ENCODE measurements around the gene RGS10.
"Not testable (repeated sequence)": the region's sequence is repeated elsewhere in the genome, so short reads cannot be mapped to it uniquely, and the experiment has no call there.

The RGS10 gene, protein sequence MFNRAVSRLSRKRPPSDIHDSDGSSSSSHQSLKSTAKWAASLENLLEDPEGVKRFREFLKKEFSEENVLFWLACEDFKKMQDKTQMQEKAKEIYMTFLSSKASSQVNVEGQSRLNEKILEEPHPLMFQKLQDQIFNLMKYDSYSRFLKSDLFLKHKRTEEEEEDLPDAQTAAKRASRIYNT

DNA sequence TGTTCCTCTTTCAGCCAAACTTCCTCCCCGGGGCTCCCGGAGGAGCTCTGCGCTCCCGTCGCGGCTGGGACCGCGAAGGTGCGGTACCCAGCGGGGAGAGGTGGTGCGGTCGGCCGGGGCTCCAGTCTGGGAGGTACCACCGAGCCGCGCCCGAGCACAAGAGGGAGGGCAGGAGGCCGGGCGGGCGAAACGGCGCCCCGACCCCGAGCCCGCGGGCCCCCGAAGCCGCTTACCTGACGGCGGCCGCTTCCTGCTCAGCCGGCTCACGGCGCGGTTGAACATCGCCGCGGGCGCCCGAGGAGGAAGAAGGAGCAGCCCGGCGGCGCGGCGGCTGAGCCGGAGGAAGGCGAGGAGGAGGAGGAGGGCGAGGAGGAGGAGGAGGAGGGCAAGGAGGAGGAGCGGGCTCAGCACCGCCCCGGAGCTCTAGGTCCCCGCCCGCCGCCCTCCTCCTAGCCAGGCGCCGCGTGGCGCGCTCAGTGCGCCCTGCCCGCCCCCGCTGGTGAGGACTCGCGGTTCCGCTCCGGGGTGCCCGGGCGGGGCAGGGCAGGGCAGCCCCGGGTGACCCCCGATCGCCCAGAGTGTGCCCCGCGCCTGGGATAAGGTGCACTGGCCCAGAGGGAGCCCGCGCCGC, at the start of gene RGS10:
TSS of gene RGS10 (minus strand) at position 363 of the 631 bp plus-strand sequence. CDS start at position 282, 81 bp downstream.
- peak; percentile 90 for DNase-seq

DNA sequence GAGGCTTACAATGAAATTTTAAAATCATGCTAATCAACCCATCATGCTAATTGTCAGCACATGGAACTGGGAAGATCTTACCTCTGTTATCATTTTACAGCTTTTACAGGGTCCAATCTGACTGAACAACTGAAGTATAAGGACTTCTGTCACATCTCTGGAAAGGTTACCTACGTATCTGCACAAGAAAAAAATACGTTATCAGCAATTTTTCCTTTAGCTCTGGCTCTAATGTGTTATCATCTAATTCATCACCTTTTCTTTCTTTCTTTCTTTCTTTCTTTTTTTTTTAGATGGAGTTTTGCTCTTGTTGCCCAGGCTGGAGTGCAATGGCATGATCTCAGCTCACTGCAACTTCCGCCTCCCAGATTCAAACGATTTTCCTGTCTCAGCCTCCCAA, 45.6 kb upstream of the RGS10 start:
- DNase-seq, result no peak

DNA sequence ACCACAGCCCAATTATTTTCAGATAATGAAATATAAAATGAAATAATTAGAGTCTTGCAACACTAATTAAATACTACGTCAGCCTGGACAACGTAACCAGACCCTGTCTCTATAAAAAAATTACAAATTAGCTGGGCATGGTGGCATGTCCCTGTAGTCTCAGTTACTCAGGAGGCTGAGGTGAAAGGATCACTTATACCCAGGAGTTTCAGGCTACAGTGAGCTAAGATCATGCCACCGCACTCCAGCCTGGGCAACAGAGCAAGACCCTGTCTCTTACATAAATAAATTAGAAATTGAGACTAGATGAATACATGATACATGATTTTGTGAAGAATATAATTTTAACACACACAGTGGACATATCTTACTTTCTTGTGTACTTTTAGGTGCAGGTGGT, 35.8 kb upstream of the RGS10 start:
- no peak for DNase-seq

DNA sequence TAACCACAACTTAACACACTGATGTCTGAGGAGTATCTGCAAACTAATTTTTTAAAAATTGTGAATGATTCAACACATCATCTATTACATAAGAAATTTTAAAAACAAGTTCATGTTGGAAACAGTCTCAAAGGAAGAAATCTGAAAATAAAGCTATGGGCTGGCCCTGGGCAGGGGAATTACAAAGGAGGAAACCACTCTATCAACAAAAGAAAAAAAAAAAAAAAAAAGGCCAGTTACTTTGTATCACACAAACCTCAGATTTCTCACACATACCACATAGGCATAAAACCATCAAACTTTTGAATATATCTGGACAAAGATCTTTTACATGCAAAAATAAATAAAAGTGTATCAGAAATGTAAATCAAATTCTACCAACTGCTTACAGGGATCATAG, 33.5 kb upstream of the RGS10 start:
- DNase-seq, result no peak

DNA sequence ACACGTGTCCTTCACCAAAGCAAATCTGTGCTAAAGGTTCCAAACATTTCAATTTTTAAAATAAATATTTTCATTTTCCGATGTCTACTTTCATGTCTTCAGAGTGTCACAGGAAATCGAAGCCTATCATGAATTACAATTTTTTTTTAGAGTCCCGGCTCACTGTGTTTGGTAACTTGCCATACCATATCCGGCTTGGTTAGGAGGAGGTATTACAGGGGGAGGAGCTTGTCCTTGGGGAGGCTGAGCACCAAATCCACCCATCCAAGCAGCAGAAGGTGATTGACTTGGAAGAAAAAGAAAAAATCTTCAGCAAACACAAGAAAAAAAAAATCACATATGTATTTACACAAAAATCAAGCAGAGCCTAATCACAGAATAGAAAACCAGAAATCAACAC, 33.0 kb upstream of the RGS10 start:
- no peak for DNase-seq

DNA sequence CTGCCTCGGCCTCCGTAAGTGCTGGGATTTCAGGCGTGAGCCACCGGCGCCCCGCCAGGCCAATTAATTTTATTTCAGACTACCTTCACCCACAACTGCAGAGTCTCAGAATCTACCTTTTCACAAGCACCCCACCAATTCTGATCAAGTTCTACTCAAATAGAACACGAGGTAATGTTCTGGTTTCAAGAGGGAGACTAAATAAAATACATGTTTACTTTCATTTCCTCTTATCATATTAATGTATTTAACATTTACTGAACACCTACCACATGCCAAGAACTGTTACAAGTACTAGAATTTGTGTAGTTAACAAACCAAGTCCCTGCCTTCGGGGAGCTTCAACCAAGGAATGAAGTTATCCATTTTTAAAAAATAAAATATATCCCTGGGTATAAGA, 25.5 kb upstream of the RGS10 start:
- no peak for DNase-seq

DNA sequence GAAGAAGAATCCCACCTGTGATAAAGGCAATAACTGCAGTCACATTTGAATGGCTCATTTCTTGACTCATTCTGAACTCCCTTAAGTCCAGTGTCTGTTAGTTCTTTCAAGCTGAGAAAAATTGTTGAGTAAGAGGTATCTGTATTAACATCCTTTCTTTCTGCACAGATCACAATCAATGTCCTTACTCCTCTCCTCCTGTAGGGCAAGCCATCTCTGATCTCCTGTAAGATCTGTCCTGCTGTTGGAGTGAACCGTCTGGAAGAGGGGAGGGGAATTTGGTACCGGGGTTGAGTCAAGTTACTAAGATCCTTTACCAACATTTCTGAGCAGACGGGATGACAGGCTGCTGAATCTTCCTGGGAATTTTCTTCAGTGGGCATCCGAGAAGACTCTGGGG, 19.6 kb upstream of the RGS10 start:
- no peak for DNase-seq

DNA sequence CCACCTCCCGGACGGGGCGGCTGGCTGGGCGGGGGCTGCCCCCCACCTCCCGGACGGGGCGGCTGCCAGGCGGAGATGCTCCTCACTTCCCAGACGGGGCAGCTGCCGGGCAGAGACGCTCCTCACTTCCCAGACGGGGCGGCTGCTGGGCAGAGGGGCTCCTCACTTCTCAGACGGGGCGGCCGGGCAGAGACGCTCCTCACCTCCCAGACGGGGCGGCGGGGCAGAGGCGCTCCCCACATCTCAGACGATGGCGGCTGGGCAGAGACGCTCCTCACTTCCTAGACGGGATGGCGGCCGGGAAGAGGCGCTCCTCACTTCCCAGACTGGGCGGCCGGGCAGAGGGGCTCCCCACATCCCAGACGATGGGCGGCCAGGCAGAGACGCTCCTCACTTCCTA, 17.0 kb upstream of the RGS10 start:
- DNase-seq, result not testable (repeated sequence)

DNA sequence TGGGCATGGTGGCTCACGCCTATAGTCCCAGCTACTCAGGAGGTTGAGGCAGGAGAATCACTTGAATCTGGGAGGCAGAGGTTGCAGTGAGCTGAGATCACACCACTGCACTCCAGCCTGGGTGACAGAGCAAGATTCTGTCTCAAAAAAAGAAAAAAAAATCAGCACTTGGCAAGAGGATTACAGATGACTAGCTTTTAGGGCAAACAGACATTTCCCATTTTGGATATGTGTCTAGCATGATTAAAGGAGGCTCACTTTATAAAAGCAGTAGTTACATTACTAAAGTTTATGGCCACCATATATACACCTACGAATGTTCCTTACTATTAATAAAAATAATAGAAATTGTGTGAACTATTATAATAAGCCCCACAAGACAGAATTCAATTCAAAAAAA, 13.6 kb upstream of the RGS10 start:
- not testable (repeated sequence) for DNase-seq

DNA sequence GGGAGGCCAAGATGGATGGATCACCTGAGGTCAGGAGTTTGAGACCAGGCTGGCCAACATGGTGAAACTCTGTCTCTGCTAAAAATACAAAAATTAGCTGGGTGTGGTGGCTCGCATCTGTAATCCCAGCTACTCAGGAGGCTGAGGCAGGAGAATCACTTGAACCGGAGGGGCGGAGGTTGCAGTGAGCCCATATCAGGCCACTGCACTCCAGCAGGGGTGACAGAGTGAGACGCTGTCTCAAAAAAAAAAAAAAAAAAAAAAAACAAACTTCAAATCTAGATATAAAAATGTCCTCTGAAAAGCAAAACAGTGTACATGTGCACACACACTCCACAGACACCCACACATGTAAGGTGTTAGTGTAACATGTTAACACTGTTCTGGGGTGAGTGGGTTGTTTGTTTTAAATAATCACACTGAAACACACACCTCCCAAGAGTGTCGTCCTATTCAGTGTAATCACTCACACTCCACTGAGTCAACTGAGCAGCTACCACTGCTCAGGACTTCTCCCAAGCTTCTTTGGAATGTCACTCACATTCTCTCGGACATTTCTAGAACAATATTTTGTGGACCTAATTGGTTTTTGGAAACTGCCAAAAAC, 12.8 kb upstream of the RGS10 start:
- no peak for DNase-seq

DNA sequence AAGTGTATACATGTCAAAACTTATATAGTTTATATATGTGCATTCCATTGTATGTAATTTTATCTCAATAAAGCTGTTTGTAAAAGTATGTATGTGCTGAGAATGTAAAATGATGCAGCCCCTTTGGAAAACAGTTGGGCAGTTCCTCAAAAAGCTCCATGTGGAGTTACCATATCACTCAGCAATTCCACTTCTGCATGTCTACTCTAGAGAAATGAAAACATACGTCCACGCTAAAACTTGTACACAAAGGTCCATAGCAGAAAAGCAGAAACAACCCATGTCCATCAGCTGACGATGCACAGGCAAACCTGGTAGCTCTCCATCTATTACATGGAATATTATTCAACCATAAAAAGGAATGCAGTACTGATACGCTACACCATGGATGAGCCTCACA, 8.3 kb upstream of the RGS10 start:
- no peak for DNase-seq

DNA sequence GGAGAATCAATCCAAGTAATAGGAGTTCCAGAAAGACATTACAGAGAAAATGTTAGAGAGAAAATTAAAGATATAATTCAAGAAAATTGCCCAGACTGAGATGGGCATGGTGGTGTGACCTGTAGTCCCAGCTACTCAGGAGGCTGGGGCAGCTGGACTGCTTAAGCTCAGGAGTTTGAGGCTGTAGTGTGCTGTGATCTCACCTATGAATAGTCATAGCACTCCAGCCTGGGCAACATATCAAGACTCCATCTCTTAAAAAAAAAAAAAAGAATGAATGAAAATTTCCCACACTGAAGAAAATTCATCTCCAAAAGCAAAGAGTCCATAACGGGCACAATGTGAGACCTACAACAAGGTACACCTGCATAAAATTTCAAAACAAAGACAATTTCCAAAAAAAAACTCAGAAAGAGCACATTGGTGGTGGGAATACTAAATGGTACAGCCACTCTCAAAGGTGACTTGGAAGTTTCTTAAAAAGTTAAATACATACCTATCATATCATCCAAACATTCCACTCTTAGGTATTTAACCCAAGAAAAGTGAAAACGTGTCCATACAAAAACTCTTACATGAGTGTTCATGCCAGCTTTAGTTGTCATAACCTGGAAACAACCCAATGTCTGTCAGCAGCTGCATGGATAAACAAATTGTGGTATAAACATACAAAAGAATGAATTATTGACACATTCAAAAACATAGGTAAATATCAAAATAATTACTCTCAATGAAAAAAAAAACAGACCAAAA, 6.9 kb upstream of the RGS10 start:
- no peak for DNase-seq

DNA sequence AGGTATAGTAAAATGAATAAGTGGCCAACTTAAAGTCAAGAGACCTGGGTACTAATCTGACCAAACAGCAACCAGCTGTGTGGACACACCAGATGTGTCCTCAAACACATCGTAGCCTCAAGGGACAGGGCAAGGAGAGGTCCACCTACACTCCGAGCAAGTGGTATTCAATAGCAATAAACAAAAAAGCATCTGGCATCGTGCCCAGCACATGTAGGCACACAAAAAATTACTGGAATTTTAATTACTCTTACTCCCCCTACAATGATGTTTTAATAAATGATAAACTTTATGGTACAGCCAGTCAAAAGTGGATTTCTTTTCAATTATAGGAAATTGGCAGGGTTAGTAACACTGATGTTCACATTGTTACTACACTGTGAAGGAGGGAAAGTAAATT, 3.5 kb upstream of the RGS10 start:
- no peak for DNase-seq

DNA sequence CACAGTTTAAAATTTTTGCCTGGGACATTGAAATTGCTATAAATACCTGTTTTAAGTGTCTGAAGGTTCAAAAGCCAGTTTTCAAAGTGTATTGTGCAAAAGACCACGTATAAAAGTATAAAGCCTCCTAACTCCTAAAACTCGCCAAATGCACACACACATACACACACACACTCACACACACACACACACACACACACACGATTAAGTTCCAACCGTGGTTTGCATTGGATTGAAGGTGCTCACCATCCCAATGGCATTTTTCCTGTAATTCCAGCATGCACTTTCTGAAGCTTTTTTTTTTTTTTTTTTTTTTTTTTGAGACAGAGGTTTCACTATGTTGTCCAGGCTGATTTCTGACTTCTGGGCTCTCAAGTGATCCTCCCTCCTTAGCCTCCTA, 2.8 kb upstream of the RGS10 start:
- DNase-seq, result no peak

DNA sequence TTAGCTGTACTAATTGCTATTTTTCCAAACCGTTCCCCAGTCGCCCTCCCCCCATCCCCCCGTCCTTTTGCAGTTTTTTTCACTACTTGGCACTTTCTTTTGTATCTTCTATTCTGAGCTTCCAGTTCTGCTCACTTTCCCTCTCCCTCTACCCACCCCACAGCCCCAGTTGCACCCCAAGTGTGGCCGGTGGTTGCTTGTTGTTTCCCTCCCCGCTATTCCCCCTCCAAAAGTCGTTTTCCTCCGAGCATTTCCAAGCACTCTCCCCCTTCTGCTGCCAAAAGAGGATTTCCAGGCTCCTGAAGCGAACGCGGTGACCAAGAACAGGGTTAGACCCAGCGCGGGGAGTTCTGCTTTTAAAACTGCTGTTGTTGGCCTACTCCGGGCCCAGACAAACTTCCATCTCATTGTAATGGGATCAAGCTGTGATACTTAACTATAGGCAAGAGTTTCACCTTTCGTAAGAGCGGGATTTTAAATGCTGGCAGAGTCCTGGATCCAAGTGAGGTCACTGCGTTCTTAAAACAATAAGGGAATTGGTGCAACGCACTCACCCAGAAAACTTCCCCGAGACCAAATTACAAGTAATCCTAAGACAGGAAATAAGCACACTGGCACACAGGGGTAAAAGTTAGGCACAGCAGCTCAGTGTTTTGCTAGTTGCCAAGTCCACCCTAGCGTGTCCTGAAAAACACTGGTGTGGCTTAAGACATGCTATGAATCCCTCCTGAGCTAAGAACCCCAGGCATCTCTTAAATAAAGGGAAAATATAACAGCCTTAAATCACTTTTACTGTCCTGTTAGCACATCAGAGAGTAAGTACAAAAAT, 1.5 kb upstream of the RGS10 start:
- DNase-seq, result no peak

DNA sequence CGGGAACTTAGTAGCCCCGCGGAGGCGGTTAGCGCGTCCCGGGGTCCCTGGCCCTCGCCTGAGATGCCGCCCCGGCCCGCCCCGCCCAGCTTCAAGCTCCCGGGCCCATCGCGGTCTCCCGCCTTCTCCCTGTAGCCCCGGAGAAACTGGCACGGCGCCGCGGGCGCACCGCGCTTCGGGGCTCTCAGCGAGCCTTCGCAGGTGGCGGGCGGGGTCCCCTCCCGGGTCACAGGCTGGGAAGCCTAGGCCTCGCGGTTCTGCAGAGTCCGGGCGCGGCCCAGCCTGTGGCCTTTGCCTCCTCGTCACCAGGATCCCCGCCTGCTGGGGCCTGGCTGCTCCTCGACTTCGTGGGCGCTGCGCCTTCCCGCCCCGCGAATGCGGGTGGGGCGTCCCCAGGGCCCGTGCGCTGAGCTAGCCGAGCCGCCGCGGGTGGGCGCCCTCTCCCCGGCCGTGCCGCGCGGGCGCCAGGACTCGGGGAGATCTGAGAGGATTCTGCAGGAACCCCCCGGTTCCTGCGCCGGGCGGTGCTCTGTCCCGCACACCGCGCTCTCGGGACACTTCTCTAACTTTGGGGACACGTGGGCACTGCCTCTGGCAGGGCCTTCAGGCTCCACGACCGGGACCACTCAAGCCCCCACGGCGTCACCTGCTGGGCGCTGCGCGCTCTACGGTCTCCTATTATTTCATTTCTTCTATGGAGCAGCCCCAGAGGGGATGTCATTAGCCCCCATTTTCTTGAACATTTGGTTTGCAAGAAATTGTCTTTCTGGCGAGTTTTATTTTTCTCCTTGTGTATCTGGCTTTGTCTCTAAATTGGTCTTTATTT, 682 bp upstream of the RGS10 start:
- peak; percentile 78 for DNase-seq

DNA sequence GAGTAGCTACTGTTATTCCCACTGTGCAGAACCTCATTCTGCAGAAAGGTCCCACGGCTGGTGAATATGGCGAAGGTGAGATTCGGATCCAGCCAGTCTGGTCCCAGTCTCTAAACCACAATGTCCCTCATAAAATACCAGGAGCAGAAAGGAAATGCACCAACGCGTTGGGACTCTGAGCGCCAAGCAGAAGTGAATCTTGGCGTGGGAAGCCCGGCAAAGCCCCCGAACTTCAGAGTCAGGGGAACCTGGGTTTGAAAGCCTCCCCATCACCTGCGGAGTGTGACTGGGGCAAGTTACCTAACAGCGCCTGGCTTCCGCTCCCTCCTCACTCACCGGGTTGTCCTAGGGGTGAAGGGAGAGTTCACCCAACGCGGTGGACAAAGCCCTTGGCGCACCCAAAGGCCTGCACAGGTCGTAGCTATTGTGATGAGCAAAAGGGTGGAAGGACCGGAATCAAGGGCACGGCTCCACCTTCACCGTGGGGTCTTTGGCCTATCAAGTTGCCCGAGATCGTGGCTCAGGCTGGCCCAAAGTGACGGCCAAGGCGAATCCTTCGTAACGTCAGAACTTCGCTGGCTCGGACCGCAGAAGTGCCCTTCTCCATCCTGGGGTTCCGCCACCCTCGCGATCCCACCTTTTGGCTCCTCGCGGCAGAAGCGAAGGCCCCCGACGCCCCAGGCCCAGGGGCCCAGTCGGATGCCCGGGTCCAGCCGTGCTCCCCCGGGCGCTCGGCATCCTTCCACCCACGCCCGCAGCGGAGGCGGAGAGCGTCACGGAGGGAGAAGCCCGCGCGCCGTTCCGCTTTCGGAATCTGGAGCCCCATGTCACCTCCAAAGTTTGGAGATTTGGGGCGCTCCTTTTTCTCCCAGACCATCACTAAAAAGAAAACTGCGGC, 811 bp downstream of the RGS10 start:
- peak; percentile 78 for DNase-seq

DNA sequence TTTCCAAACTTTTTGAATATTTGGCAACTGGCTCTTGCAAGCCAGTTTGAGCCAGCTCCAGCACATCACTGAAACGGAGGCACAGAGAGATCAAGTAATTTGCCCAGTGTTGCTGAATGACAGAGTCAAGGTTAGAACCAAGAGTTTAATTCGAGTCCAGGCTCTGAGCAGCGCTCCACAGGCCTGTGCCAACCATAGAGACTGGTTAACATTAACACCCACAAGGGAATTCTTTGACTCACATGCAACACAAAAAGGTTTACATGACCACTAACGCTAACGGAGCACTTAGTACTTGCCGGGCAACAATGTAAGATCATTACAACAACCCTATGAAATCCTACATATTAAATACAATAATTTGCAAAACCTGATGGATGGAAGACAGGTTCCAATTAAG, 1.5 kb downstream of the RGS10 start:
- DNase-seq, result peak; percentile 40

DNA sequence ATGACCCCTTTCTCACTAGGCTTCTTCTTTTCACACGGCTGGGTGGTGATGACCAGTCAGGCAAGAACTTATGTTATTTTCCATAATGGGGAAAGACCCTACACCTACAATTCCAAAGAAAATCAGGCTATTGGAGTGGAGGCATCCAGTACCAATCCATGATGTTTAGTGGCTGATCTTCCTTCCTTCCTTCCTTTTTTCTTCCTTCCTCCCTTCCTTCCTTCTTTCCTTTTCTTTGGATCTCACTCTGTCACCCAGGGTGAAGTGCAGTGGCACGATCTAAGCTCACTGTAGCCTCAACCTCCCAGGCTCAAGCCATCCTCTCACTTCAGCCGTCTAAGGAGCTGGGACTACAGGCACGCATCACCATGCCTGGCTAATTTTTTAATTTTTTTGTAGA, 2.5 kb downstream of the RGS10 start:
- DNase-seq, result no peak

DNA sequence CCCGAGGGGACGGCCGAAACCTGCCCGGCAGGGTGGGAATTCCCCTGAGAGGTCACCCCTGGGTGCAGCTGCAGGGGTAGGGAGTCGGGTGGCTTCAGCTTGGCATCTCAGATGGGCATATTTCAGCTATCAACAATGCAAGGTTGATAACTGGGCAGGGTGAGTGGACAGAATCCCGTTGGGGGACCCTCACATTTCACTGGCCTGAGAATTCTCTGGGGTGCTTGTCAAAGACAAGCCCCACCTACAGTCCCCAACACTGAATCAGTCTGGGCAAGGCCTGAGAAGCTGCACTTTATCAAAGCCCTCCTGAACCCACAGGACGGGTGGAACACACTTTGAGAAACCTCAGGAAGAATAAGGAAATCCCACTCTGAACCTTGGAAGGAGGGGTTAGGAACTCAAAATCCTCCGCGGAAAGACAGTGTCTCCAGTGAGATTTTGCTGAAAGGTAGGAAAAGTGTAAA, 3.1 kb downstream of the RGS10 start:
- DNase-seq, result peak; percentile 35

All from activated CD4-positive, alpha-beta T cell treated with anti-CD3 and anti-CD28 coated beads for 48 hours (primary cell).